HFFc6 (cell line): ENCODE measurements around the gene BSPRY. TPM values are rescaled to one million over a fixed set of nuclear protein-coding genes. Genes with fewer than 3 reads are reported as not detected.

Source experiments
- DNase-seq: peaks from one replicate; pipeline ENCODE4 v3.0.0-alpha.2; 2018
- H3K27ac Mint-ChIP-seq: 2 replicates; pipeline ENCODE4 v1.8.0; 2020; ENCODE audit warnings: mild to moderate bottlenecking, mixed read lengths
- H3K27me3 Mint-ChIP-seq: 2 replicates; pipeline ENCODE4 v1.8.0; 2021; ENCODE audit warnings: mild to moderate bottlenecking, moderate library complexity, mixed read lengths; ENCODE audit not compliant: insufficient read depth
- H3K36me3 Mint-ChIP-seq: 2 replicates; pipeline ENCODE4 v1.8.0; 2021; ENCODE audit warnings: low read depth, mixed read lengths
- H3K4me1 Mint-ChIP-seq: 2 replicates; pipeline ENCODE4 v1.8.0; 2020; ENCODE audit warnings: low read depth, mixed read lengths
- H3K4me3 Mint-ChIP-seq: 2 replicates; pipeline ENCODE4 v1.8.0; 2020; ENCODE audit warnings: mild to moderate bottlenecking, moderate library complexity, mixed read lengths
- H3K9me3 Mint-ChIP-seq: 2 replicates; pipeline ENCODE4 v1.8.0; 2020; ENCODE audit warnings: mild to moderate bottlenecking, mixed read lengths
- CTCF ChIP-seq: fragments of 200-600 bp; sonication (generic); IDR thresholded peaks from 2 replicates; pipeline ENCODE4 v1.5.0; 2021; ENCODE audit warnings: antibody characterized with exemption, mild to moderate bottlenecking
- total RNA-seq, 6 experiments: library from RNA; stranded (reverse); fragmentation: NEBNext Ultra II Directional; extraction: Animal tissue kit (Norgen Biotek cat#: 25700); gene quantifications; 2 replicates in 1 of 6; 3 replicates in 5 of 6; pipeline ENCODE4 v1.2.3, GENCODE V29; 2021

The BSPRY gene
- total RNA-seq, 6 experiments from 2014 or later: not detected

- no peaks in the 10 kb centered on the region for H3K9me3 Mint-ChIP-seq
- TF ChIP-seq CTCF: no peak
- H3K4me3 Mint-ChIP-seq: no peak overlapping the region
- H3K36me3 Mint-ChIP-seq: peaks cover 19% of the 10 kb centered on the region
- no peaks in the 10 kb centered on the region; the same call in 1 of the 2 replicates for H3K27me3 Mint-ChIP-seq
- H3K4me1 Mint-ChIP-seq: no peaks in the 10 kb centered on the region
- no peak overlapping the region for H3K27ac Mint-ChIP-seq
- no peak for DNase-seq
These were observed 37.4 kb downstream of the BSPRY start for GRCh38 chr9:113386571-113387393.

GRCh38 chr9:113387560-113388230 lies 38.4 kb downstream of the BSPRY start:
- no peak overlapping the region for H3K27ac Mint-ChIP-seq
- no peak for DNase-seq
- no peak overlapping the region for H3K4me3 Mint-ChIP-seq
- H3K36me3 Mint-ChIP-seq: peaks cover 19% of the 10 kb centered on the region
- TF ChIP-seq CTCF: no peak
- H3K4me1 Mint-ChIP-seq: no peaks in the 10 kb centered on the region
- H3K9me3 Mint-ChIP-seq: no peaks in the 10 kb centered on the region
- H3K27me3 Mint-ChIP-seq: no peaks in the 10 kb centered on the region; the same call in 1 of the 2 replicates

- no peaks in the 10 kb centered on the region for H3K4me1 Mint-ChIP-seq
- no peak for TF ChIP-seq CTCF
- H3K27me3 Mint-ChIP-seq: peaks cover 1% of the 10 kb centered on the region
- H3K4me3 Mint-ChIP-seq: no peak overlapping the region
- H3K27ac Mint-ChIP-seq: no peak overlapping the region
- H3K9me3 Mint-ChIP-seq: no peaks in the 10 kb centered on the region
- H3K36me3 Mint-ChIP-seq: peaks cover 19% of the 10 kb centered on the region
- no peak for DNase-seq
These were observed 39.5 kb downstream of the BSPRY start for GRCh38 chr9:113388833-113389232.

- no peak overlapping the region for H3K4me3 Mint-ChIP-seq
- no peak for TF ChIP-seq CTCF
- peaks cover 1% of the 10 kb centered on the region for H3K27me3 Mint-ChIP-seq
- no peaks in the 10 kb centered on the region for H3K4me1 Mint-ChIP-seq
- no peak for DNase-seq
- H3K36me3 Mint-ChIP-seq: peaks cover 19% of the 10 kb centered on the region
- no peak overlapping the region for H3K27ac Mint-ChIP-seq
- no peaks in the 10 kb centered on the region for H3K9me3 Mint-ChIP-seq
These were observed 40.1 kb downstream of the BSPRY start for GRCh38 chr9:113389451-113389850.

GRCh38 chr9:113390192-113390960 lies 41.0 kb downstream of the BSPRY start:
- no peak for DNase-seq
- no peak overlapping the region for H3K4me3 Mint-ChIP-seq

More at GRCh38 chr9:113390192-113390960, 41.0 kb downstream of the BSPRY start:
- H3K36me3 Mint-ChIP-seq: peaks cover 19% of the 10 kb centered on the region
- H3K27me3 Mint-ChIP-seq: peaks cover 1% of the 10 kb centered on the region
- TF ChIP-seq CTCF: no peak
- no peak overlapping the region for H3K27ac Mint-ChIP-seq
- no peaks in the 10 kb centered on the region for H3K4me1 Mint-ChIP-seq
- no peaks in the 10 kb centered on the region for H3K9me3 Mint-ChIP-seq
